Breast epithelium (tissue), 3 donors: ENCODE results near the gene TMIE.

Experiments
- CTCF ChIP-seq, 3 donors: fragments of 450-650 bp; IDR thresholded peaks; one replicate each; pipeline ENCODE4 v1.5.1; 2016 to 2017; ENCODE audit warnings: antibody characterized with exemption in 3 of 3, mild to moderate bottlenecking in 3 of 3, moderate library complexity in 3 of 3
- POLR2A ChIP-seq: fragments of 450-650 bp; IDR thresholded peaks from one replicate; pipeline ENCODE4 v1.6.1; 2016; ENCODE audit warnings: antibody characterized with exemption, mild to moderate bottlenecking, moderate library complexity
- POLR2AphosphoS5 ChIP-seq, 3 donors: sonication (generic); formaldehyde crosslinking; IDR thresholded peaks; one replicate each; pipeline ENCODE4 v1.6.1; 2017; ENCODE audit warnings: antibody characterized with exemption in 3 of 3

- TF ChIP-seq CTCF (IDR thresholded peaks at IDR 0.05) (no peak), POLR2A (no peak), POLR2AphosphoS5 (IDR thresholded peaks at IDR 0.05) (no peak)
Observed at GRCh38 chr3:46724424-46724823, 23.2 kb downstream of the TMIE start.
